Tibial artery (tissue), 4 donors: ENCODE measurements around the gene CTXND2.
A peak's percentile ranks its signal among the peaks of the same experiment; 100 is the strongest.

Experiments
- DNase-seq, 2 donors: peaks; one replicate each; pipeline ENCODE4 v3.0.0-alpha.2; 2019
- H3K27ac ChIP-seq, 2 donors: fragments of 200-600 bp; sonication (generic) in 1 of 2; 1 replicate in 1 of 2; 2 replicates in 1 of 2; pipeline ENCODE4 v1.5.1; 2018 to 2019; ENCODE audit warnings: mild to moderate bottlenecking in 1 of 2
- H3K27me3 ChIP-seq, 2 donors: fragments of 200-600 bp; sonication (generic) in 1 of 2; one replicate each; pipeline versions ENCODE4 v1.5.1 to v1.6.0; 2016 to 2019
- H3K36me3 ChIP-seq, 3 donors: fragments of 200-600 bp; sonication (generic) in 2 of 3; one replicate each; pipeline ENCODE4 v1.5.1; 2016 to 2019; ENCODE audit warnings: mild to moderate bottlenecking in 2 of 3
- H3K4me1 ChIP-seq, 4 donors: fragments of 200-600 bp; sonication (generic) in 2 of 4; 1 replicate in 3 of 4; 2 replicates in 1 of 4; pipeline ENCODE4 v1.5.1; 2016 to 2019
- H3K4me3 ChIP-seq, 2 donors: fragments of 200-600 bp; sonication (generic) in 1 of 2; 1 replicate in 1 of 2; 2 replicates in 1 of 2; pipeline ENCODE4 v1.5.1; 2018 to 2019; ENCODE audit warnings: mild to moderate bottlenecking in 2 of 2
- H3K9me3 ChIP-seq, 3 donors: fragments of 200-600 bp; sonication (generic) in 1 of 3; one replicate each; pipeline ENCODE4 v1.5.1; 2016 to 2019
- CTCF ChIP-seq, 2 experiments: fragments of 200-600 bp in 1 of 2; fragments of 450-650 bp in 1 of 2; IDR thresholded peaks; one replicate each; pipeline ENCODE4 v1.5.1; 2017 to 2019; ENCODE audit warnings: antibody characterized with exemption in 2 of 2, mild to moderate bottlenecking in 1 of 2, moderate library complexity in 1 of 2
- intact Hi-C: fragments of 100-400 bp; cut with DNase I; formaldehyde crosslinking; loops from one replicate; pipeline ENCODE4 v1.15.0; 2023; ENCODE audit warnings: low total_unique reads

The CTXND2 gene

DNA sequence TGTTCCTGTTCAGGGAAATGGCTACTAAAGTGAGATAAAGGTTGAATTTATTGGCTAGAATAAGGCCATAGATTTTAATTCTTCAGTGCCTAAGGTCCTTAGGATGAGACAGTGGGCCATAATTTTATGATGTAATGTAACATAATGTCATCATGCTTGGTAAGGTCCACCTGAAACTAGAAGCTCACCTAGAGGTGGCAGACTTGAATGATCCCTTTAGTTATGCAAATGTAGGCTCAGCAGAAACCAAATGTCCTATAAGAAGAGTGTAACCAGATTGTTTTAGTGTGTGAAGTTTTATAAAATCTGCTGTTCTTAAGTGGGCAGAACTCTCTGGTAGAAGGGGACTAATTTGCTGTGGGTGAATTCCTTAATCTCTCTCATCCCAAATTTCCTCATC is 25.7 kb downstream of the CTXND2 start:
- H3K4me3 ChIP-seq: no peak overlapping the region
- intact Hi-C loops: no loop called here
- no peaks in the 10 kb centered on the region for H3K4me1 ChIP-seq
- no peak overlapping the region for H3K27ac ChIP-seq
- no peaks in the 10 kb centered on the region for H3K9me3 ChIP-seq
- TF ChIP-seq CTCF (IDR thresholded peaks at IDR 0.05): no peak
- no peaks in the 10 kb centered on the region for H3K36me3 ChIP-seq
- H3K27me3 ChIP-seq: no peaks in the 10 kb centered on the region
- DNase-seq: no peak

DNA sequence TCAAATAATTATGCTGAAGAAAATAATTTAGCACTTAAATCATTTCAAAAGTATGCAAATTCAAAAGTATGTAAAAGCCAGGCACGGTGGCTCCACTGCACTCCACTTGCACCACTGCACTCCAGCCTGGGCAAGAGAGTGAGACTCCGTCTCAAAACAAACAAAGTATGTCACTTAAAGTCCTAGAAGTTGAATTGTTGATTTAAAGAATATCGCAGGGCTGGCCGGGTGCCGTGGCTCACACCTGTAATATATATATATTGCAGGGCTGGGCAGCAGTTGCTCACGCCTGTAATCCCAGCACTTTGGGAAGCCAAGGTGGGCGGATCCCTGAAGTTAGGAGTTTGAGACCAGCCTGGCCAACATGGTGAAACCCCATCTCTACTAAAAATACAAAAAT is 30.5 kb downstream of the CTXND2 start:
- no peaks in the 10 kb centered on the region for H3K4me1 ChIP-seq
- no peak for TF ChIP-seq CTCF (IDR thresholded peaks at IDR 0.05)
- no peaks in the 10 kb centered on the region for H3K36me3 ChIP-seq
- no peak for DNase-seq
- no peaks in the 10 kb centered on the region for H3K9me3 ChIP-seq
- no peak overlapping the region for H3K27ac ChIP-seq
- no peak overlapping the region for H3K4me3 ChIP-seq
- intact Hi-C loops: no loop called here
- no peaks in the 10 kb centered on the region for H3K27me3 ChIP-seq

- Histone ChIP-seq H3K9me3 (no peaks in the 10 kb centered on the region), H3K4me1 (peaks cover 0 to 14% (median 6%) of the 10 kb centered on the region in 4 donors), H3K27me3 (no peaks in the 10 kb centered on the region), H3K36me3 (peaks cover under 1 to 3% (median under 1%) of the 10 kb centered on the region in 3 donors), H3K4me3 (no peak overlapping the region), H3K27ac (no peak overlapping the region)
- intact Hi-C loops: loop anchor here (10.0 kb wide), 1 partner anchor 98 kb away; no protein-coding TSS in a partner anchor
- peak; percentile 69 to 70 for DNase-seq
- TF ChIP-seq CTCF (IDR thresholded peaks at IDR 0.05): peak; percentile 48 to 60
Observed at GRCh38 chr1:150922519-150922975, 35.6 kb downstream of the CTXND2 start.

GRCh38 chr1:150925080-150925479 is 38.1 kb downstream of the CTXND2 start:
- TF ChIP-seq CTCF (IDR thresholded peaks at IDR 0.05): no peak
- no peak for DNase-seq
- intact Hi-C loops: loop anchor here (1.0 to 10.0 kb wide), 3 partner anchors 37 to 100 kb away; no protein-coding TSS in a partner anchor
- H3K9me3 ChIP-seq: no peaks in the 10 kb centered on the region
- H3K27ac ChIP-seq: no peak overlapping the region
- H3K36me3 ChIP-seq: peaks cover 24 to 27% (median 26%) of the 10 kb centered on the region in 3 donors
- peak overlapping the region in 1 of 2 donors; percentile 79 for H3K4me3 ChIP-seq
- peaks cover 0 to 20% (median 9%) of the 10 kb centered on the region in 4 donors for H3K4me1 ChIP-seq
- no peaks in the 10 kb centered on the region for H3K27me3 ChIP-seq

- H3K4me3 ChIP-seq: peak within 1 kb of the TSS; percentile 79 to 81
- no peaks in the 10 kb centered on the region for H3K27me3 ChIP-seq
- H3K9me3 ChIP-seq: peaks cover 0 to 3% (median 0%) of the 10 kb centered on the region in 3 donors
- no peak for TF ChIP-seq CTCF (IDR thresholded peaks at IDR 0.05)
- H3K4me1 ChIP-seq: peaks cover 0 to 20% (median 9%) of the 10 kb centered on the region in 4 donors
- peak within 1 kb of the TSS; percentile 80 to 81 for H3K27ac ChIP-seq
- H3K36me3 ChIP-seq: peaks cover 35 to 37% (median 37%) of the 10 kb centered on the region in 3 donors
- DNase-seq: peak; percentile 95 to 97
- intact Hi-C loops: loop anchor here (5.0 to 10.0 kb wide), 2 partner anchors 51 to 101 kb away; no protein-coding TSS in a partner anchor
Observed at GRCh38 chr1:150926097-150926741, 39.3 kb downstream of the CTXND2 start, which contains the start of gene SETDB1. Gene SETDB1 (plus strand): TSS chr1:150926363. CDS start chr1:150927715, 1,352 bp downstream.
